Transverse colon (tissue), 4 donors: ENCODE measurements around the gene CIAO2A. TPM values are rescaled to one million over a fixed set of nuclear protein-coding genes. Genes with fewer than 3 reads are reported as not detected.

ENCODE experiments used
- DNase-seq: peaks from one replicate; pipeline ENCODE4 v3.0.0-alpha.2; 2019
- H3K27ac ChIP-seq, 4 donors: fragments of 200-600 bp; sonication (generic); 2 replicates each; pipeline ENCODE4 v1.5.1; 2016 to 2018; ENCODE audit warnings: inconsistent platforms in 4 of 4
- H3K27me3 ChIP-seq: fragments of 200-600 bp; sonication (generic); 2 replicates; pipeline ENCODE4 v1.5.1; 2017; ENCODE audit warnings: inconsistent platforms
- H3K36me3 ChIP-seq, 4 donors: fragments of 200-600 bp; sonication (generic); 2 replicates each; pipeline ENCODE4 v1.5.1; 2017 to 2019; ENCODE audit warnings: inconsistent platforms in 4 of 4
- H3K4me1 ChIP-seq, 4 donors: fragments of 200-600 bp; sonication (generic); 2 replicates each; pipeline ENCODE4 v1.5.1; 2017 to 2020; ENCODE audit warnings: inconsistent platforms in 4 of 4
- H3K4me3 ChIP-seq, 4 donors: fragments of 200-600 bp; sonication (generic); 1 replicate in 1 of 4; 2 replicates in 3 of 4; pipeline versions ENCODE4 v1.5.1 to v1.6.1; 2017 to 2019; ENCODE audit warnings: inconsistent platforms in 4 of 4
- H3K9me3 ChIP-seq, 2 donors: fragments of 200-600 bp; sonication (generic); 2 replicates each; pipeline ENCODE4 v1.5.1; 2017 to 2019; ENCODE audit warnings: inconsistent platforms in 2 of 2
- EP300 ChIP-seq: sonication (generic); formaldehyde crosslinking; IDR thresholded peaks from one replicate; pipeline ENCODE4 v1.6.1; 2017; ENCODE audit warnings: antibody characterized with exemption, low read depth
- POLR2A ChIP-seq: fragments of 450-650 bp; IDR thresholded peaks from one replicate; pipeline ENCODE4 v1.6.1; 2016; ENCODE audit warnings: antibody characterized with exemption, mild to moderate bottlenecking, moderate library complexity
- POLR2AphosphoS5 ChIP-seq, 3 donors: sonication (generic); formaldehyde crosslinking; IDR thresholded peaks; one replicate each; pipeline ENCODE4 v1.6.1; 2016; ENCODE audit warnings: antibody characterized with exemption in 3 of 3
- WGBS, 2 donors: methylation state at CpG; one replicate each; pipeline ENCODE4 v1.1.5; 2018; ENCODE audit warnings: low coverage in 1 of 2; 5-methylcytosine and 5-hydroxymethylcytosine counted together
- in situ Hi-C, 4 donors: fragments of 200-750 bp; cut with MboI; loops; one replicate each; pipeline versions ENCODE4 v1.15.0 to v1.15.1; 2017; ENCODE audit warnings: low sequenced_read_pairs in 3 of 4, low pct_ligation_motif_present in 1 of 4, low pct_unique_long_range_greater_than_20kb in 1 of 4
- intact Hi-C: fragments of 100-400 bp; cut with DNase I; formaldehyde crosslinking; loops from one replicate; pipeline ENCODE4 v1.15.1; 2023; ENCODE audit warnings: low total_unique reads
- total RNA-seq, 4 donors: library from RNA; depleted of rRNA; stranded (reverse); fragments of >200 nt; gene quantifications; one replicate each; pipeline ENCODE4 v1.1.0, GENCODE V29; 2016
- TF ChIP-seq, protein P1 (sequence below), 5 experiments: fragments of 200-600 bp in 3 of 5; fragments of 450-650 bp in 2 of 5; sonication (generic) in 3 of 5; IDR thresholded peaks; 1 replicate in 2 of 5; 2 replicates in 3 of 5; pipeline ENCODE4 v1.5.1; 2016 to 2017; ENCODE audit warnings: antibody characterized with exemption in 5 of 5, inconsistent platforms in 3 of 5, mild to moderate bottlenecking in 2 of 5, moderate library complexity in 1 of 5

CIAO2A gene
- total RNA-seq, 4 donors from 2014 or later, result 28.1 to 160 (median 104) TPM

DNA sequence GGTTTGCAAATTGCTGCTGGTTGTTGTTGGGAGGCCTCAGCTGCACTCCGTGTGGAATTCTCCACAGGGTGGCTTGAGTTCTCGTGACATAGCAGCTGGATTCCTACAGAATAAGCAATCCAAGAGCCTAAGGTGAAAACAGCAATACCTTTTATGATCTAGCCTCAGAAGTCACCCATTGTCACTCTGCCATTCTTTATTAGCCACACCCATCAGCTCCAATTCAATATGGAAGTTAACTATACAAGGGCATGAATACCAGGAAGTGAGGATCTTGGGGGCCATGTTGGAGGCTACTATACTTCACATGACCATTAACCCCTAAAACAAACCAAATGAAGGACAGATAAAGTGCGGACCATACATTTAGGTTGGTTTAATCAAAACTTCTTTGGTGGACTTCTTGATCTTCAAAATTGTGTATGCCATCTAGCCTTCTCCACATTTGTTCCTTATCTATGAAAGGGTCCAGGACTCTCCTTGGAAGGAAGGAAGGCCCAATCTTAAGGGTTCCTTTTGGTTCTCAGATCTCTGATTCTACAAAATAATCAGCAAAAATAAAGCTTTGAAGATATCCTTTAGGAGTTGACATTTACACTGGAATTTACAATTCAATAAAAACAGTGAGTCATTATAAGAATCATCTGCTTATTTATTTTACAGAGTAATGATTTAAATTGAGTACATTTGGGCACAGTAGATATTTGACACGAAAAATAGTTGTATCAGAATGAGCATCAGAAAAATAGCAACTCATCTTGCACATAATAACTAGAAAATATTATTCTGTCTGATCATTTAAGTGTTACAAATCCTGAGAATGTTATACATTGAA is 21.5 kb downstream of the CIAO2A start:
- TF ChIP-seq POLR2A (no peak), POLR2AphosphoS5 (IDR thresholded peaks at IDR 0.05) (no peak), EP300 (no peak)
- TF ChIP-seq, protein P1, sequence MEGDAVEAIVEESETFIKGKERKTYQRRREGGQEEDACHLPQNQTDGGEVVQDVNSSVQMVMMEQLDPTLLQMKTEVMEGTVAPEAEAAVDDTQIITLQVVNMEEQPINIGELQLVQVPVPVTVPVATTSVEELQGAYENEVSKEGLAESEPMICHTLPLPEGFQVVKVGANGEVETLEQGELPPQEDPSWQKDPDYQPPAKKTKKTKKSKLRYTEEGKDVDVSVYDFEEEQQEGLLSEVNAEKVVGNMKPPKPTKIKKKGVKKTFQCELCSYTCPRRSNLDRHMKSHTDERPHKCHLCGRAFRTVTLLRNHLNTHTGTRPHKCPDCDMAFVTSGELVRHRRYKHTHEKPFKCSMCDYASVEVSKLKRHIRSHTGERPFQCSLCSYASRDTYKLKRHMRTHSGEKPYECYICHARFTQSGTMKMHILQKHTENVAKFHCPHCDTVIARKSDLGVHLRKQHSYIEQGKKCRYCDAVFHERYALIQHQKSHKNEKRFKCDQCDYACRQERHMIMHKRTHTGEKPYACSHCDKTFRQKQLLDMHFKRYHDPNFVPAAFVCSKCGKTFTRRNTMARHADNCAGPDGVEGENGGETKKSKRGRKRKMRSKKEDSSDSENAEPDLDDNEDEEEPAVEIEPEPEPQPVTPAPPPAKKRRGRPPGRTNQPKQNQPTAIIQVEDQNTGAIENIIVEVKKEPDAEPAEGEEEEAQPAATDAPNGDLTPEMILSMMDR (IDR thresholded peaks at IDR 0.05), result no peak
- no peaks in the 10 kb centered on the region for H3K27me3 ChIP-seq
- no peaks in the 10 kb centered on the region for H3K9me3 ChIP-seq
- H3K36me3 ChIP-seq, result peaks cover 0 to 8% (median 1%) of the 10 kb centered on the region in 4 donors
- H3K4me1 ChIP-seq, result peaks cover 0 to 38% (median 12%) of the 10 kb centered on the region in 4 donors
- intact Hi-C loops, result no loop called here
- WGBS, 2 donors, result 60 to 96% methylated on average over 1 to 4 of the region's 4 CpGs
- no peak for DNase-seq
- no peak overlapping the region for H3K4me3 ChIP-seq
- in situ Hi-C loops, result loop anchor here (5.0 to 25.0 kb wide), 5 partner anchors 135 to 610 kb away; no protein-coding TSS in a partner anchor
- H3K27ac ChIP-seq, result peak overlapping the region; percentile 50 to 63 (median 53)

DNA sequence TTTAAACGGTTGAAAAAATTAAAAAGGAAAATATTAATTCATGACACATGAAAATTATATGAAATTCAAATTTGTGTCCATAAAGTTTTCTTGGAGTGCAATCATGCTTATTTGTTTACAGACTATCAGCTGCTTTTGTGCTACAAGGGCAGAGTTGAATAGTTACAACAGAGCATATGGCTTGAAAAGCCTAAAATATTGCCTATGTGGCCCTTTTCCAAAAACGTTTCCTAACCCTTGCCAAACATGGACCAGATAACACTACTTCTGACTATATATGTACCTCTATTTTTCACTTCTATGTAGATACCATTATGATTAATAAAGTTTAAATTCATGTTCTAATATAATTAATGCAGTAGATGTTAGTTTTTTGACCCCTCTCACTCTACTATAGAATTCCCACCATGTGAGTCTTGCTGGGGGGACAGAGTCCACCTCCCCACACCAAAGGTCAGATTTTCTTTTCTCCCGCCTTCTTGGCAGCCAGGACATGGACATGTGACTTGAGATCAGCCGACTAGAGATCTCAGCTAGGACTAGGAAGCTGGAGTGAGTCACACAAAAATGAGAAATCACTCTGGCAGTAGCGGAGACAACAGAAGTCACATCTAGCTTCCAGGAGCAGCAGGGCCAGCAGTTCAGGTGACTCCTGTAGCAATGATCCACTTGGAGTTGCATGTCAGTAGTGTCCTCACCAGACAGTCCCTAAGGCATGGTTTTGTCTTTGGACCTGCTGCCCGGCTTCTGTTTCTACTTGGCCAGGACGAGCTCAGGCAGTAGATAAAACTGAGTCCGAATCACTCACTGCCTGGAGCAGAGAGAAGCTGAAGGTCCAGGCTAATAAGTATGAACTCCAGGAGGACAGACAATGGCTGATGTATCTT is 22.4 kb downstream of the CIAO2A start:
- no peak overlapping the region for H3K4me3 ChIP-seq
- no peak for TF ChIP-seq POLR2A
- TF ChIP-seq EP300, result no peak
- peak; percentile 9 to 25 (median 22) for TF ChIP-seq POLR2AphosphoS5 (IDR thresholded peaks at IDR 0.05)
- TF ChIP-seq, protein P1 (IDR thresholded peaks at IDR 0.05), result no peak
- no peaks in the 10 kb centered on the region for H3K9me3 ChIP-seq
- peak; percentile 47 for DNase-seq
- peaks cover 0 to 8% (median 1%) of the 10 kb centered on the region in 4 donors for H3K36me3 ChIP-seq
- peak overlapping the region; percentile 50 to 63 (median 53) for H3K27ac ChIP-seq
- peaks cover 0 to 38% (median 12%) of the 10 kb centered on the region in 4 donors for H3K4me1 ChIP-seq
- 52 to 63% methylated on average over 2 to 8 of the region's 8 CpGs for WGBS, 2 donors
- no peaks in the 10 kb centered on the region for H3K27me3 ChIP-seq
- intact Hi-C loops, result no loop called here
- in situ Hi-C loops, result loop anchor here (5.0 to 25.0 kb wide), 5 partner anchors 134 to 609 kb away; no protein-coding TSS in a partner anchor

DNA sequence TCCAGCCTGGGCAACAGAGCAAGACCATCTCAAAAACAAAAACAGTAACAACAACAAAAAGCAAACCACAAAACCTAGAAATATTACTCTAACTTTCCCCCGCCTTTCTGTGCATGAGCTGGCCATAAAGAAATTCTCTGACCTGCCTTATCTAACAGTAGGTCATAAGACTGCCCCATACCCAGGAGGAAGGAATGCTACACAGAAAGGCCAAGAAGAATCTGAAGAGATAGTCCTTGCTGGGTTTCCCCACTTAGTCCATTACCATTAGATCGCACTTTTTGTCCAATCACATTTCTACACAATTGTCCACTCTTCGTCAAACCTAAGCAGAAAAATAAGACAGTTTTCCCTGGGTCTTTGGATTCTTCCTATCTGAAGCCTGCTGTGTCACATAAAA is 23.5 kb downstream of the CIAO2A start:
- Histone ChIP-seq H3K36me3 (peaks cover 0 to 8% (median 1%) of the 10 kb centered on the region in 4 donors), H3K27me3 (no peaks in the 10 kb centered on the region), H3K9me3 (no peaks in the 10 kb centered on the region), H3K27ac (peak overlapping the region in 3 of 4 donors; percentile 5 to 63 (median 51)), H3K4me3 (no peak overlapping the region), H3K4me1 (peaks cover 0 to 38% (median 12%) of the 10 kb centered on the region in 4 donors)
- 95 to 100% methylated on average over 2 to 3 of the region's 3 CpGs for WGBS, 2 donors
- no peak for DNase-seq
- in situ Hi-C loops (loop anchor here (5.0 to 25.0 kb wide), 5 partner anchors 133 to 608 kb away; no protein-coding TSS in a partner anchor), intact Hi-C loops (no loop called here)
- TF ChIP-seq, protein P1 (IDR thresholded peaks at IDR 0.05), result no peak
- TF ChIP-seq POLR2AphosphoS5 (IDR thresholded peaks at IDR 0.05), result no peak

DNA sequence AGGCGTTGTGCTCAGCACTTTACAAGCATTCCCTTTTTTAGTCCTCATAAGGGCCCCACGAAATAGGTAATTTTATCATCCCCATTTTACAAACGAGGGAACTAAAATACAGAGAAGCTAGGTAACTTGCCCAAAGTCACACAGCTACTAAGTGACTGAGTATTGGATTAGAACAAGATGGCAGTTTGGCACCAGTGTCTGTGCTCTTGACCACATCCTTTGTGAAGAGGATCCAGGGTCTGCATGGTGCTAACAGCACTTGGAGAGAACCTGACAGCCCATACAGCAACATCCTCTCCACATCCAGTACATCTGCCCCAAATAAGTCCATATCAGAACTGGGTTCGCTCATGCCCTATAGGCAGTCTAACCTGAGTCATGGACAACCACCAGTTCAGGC is 25.5 kb downstream of the CIAO2A start:
- no peaks in the 10 kb centered on the region for H3K9me3 ChIP-seq
- peaks cover 0 to 38% (median 12%) of the 10 kb centered on the region in 4 donors for H3K4me1 ChIP-seq
- H3K27me3 ChIP-seq, result no peaks in the 10 kb centered on the region
- DNase-seq, result no peak
- intact Hi-C loops, result loop anchor here (10.0 kb wide), 1 partner anchor 333 kb away; no protein-coding TSS in a partner anchor
- TF ChIP-seq EP300 (no peak), POLR2AphosphoS5 (IDR thresholded peaks at IDR 0.05) (no peak)
- TF ChIP-seq, protein P1 (IDR thresholded peaks at IDR 0.05), result no peak
- no peaks in the 10 kb centered on the region for H3K36me3 ChIP-seq
- in situ Hi-C loops, result loop anchor here (5.0 to 25.0 kb wide), 5 partner anchors 131 to 606 kb away; no protein-coding TSS in a partner anchor
- H3K4me3 ChIP-seq, result no peak overlapping the region
- WGBS, 2 donors, result 51 to 52% methylated on average over 4 of the region's 4 CpGs
- no peak overlapping the region for H3K27ac ChIP-seq
